Fibroblast of lung (primary cell): ENCODE data around the gene TAS2R60.

ENCODE experiments used
- CTCF ChIP-seq, 2 donors: IDR thresholded peaks in 1 of 2; conservative IDR thresholded peaks in 1 of 2; 1 replicate in 1 of 2; 2 replicates in 1 of 2; pipeline ENCODE4 v1.5.1; 2011 to 2012; ENCODE audit warnings: low read length in 2 of 2, control low read depth in 1 of 2, inconsistent platforms in 1 of 2, low read depth in 1 of 2, mild to moderate bottlenecking in 1 of 2
- EZH2 ChIP-seq: IDR thresholded peaks from 2 replicates; pipeline ENCODE4 v1.5.1; 2012; ENCODE audit warnings: low read length, control low read depth, mild to moderate bottlenecking; ENCODE audit errors: missing control alignments

DNA sequence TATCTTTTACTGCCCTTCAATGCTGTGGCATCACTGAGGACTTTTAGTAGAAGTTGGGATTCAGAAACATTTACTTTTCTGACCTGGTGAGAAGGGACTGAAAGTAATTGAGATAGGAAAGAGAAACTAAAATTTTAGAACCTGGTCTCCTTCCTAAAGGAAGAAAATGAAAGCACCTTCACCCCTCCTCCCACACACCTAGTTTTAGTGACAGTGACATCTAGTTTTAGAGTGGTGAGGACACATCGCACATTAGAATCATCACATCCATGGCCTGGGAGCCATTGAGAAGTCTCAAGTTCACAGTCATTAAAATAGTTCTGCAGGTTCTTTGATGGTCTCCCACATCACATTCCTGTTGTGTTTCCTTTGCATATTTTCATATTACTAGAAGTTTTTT is 50.5 kb downstream of the TAS2R60 start:
- TF ChIP-seq CTCF (conservative IDR thresholded peaks at IDR 0.05 in 1 of 2, IDR thresholded peaks at IDR 0.05 in 1 of 2; ENCODE audit: low read depth in 1 of 2, low read length in 2 of 2) = no peak
- no peak for TF ChIP-seq EZH2
